ENCODE results near the gene KRT33B.

The KRT33B gene

GRCh38 chr17:41322094-41322902 is 47.3 kb downstream of the KRT33B start:
- Histone ChIP-seq H3K9me2 (replicated peaks; ENCODE audit: insufficient read depth, low read length) (no peaks in the 10 kb centered on the region), H3K27ac (ENCODE audit: low read length) (no peak overlapping the region), H3K4me1 (ENCODE audit: low read length) (no peaks in the 10 kb centered on the region), H3F3A (ENCODE audit: insufficient read depth, low read length) (no peaks in the 10 kb centered on the region), H3K4me2 (ENCODE audit: low read depth, low read length) (no peak overlapping the region), H3K79me2 (ENCODE audit: low read length) (no peaks in the 10 kb centered on the region), H3K27me3 (replicated peaks; ENCODE audit: insufficient read depth, low read length) (no peaks in the 10 kb centered on the region), H3K36me3 (replicated peaks; ENCODE audit: insufficient read depth, low read length) (no peaks in the 10 kb centered on the region), H3K9ac (ENCODE audit: low read length) (no peak overlapping the region), H2AFZ (ENCODE audit: low read length) (no peak overlapping the region), H4K20me1 (ENCODE audit: insufficient read depth, low read length) (no peaks in the 10 kb centered on the region), H3K9me3 (replicated peaks; ENCODE audit: insufficient read depth, low read length) (no peaks in the 10 kb centered on the region), H3K4me3 (ENCODE audit: low read length) (no peak overlapping the region)
- peak; percentile 58 for DNase-seq
- TF ChIP-seq CTCF (IDR thresholded peaks at IDR 0.05; ENCODE audit: low read length) (peak; percentile 71), EZH2phosphoT487 (IDR thresholded peaks at IDR 0.05; ENCODE audit: low read length) (no peak), EZH2 (optimal IDR thresholded peaks at IDR 0.05; ENCODE audit: low read depth, low read length) (no peak)

GRCh38 chr17:41318231-41318630 is 51.4 kb downstream of the KRT33B start:
- no peaks in the 10 kb centered on the region for H3K79me2 ChIP-seq (ENCODE audit: low read length)
- DNase-seq: no peak
- no peak overlapping the region for H2AFZ ChIP-seq (ENCODE audit: low read length)
- H3K27ac ChIP-seq (ENCODE audit: low read length): no peak overlapping the region
- H4K20me1 ChIP-seq (ENCODE audit: insufficient read depth, low read length): no peaks in the 10 kb centered on the region
- no peak overlapping the region for H3K4me3 ChIP-seq (ENCODE audit: low read length)
- TF ChIP-seq CTCF (IDR thresholded peaks at IDR 0.05; ENCODE audit: low read length): no peak
- no peak for TF ChIP-seq EZH2 (optimal IDR thresholded peaks at IDR 0.05; ENCODE audit: low read depth, low read length)
- TF ChIP-seq EZH2phosphoT487 (IDR thresholded peaks at IDR 0.05; ENCODE audit: low read length): no peak
- H3K4me2 ChIP-seq (ENCODE audit: low read depth, low read length): no peak overlapping the region
- no peaks in the 10 kb centered on the region for H3K27me3 ChIP-seq (replicated peaks; ENCODE audit: insufficient read depth, low read length)
- no peaks in the 10 kb centered on the region for H3F3A ChIP-seq (ENCODE audit: insufficient read depth, low read length)
- H3K9me2 ChIP-seq (replicated peaks; ENCODE audit: insufficient read depth, low read length): no peaks in the 10 kb centered on the region
- H3K9ac ChIP-seq (ENCODE audit: low read length): no peak overlapping the region
- no peaks in the 10 kb centered on the region for H3K9me3 ChIP-seq (replicated peaks; ENCODE audit: insufficient read depth, low read length)
- no peaks in the 10 kb centered on the region for H3K36me3 ChIP-seq (replicated peaks; ENCODE audit: insufficient read depth, low read length)
- H3K4me1 ChIP-seq (ENCODE audit: low read length): no peaks in the 10 kb centered on the region

GRCh38 chr17:41315814-41316445 is 53.7 kb downstream of the KRT33B start:
- Histone ChIP-seq H2AFZ (ENCODE audit: low read length) (no peak overlapping the region), H3K79me2 (ENCODE audit: low read length) (no peaks in the 10 kb centered on the region), H4K20me1 (ENCODE audit: insufficient read depth, low read length) (no peaks in the 10 kb centered on the region), H3K27me3 (replicated peaks; ENCODE audit: insufficient read depth, low read length) (no peaks in the 10 kb centered on the region), H3K9me3 (replicated peaks; ENCODE audit: insufficient read depth, low read length) (no peaks in the 10 kb centered on the region), H3K4me1 (ENCODE audit: low read length) (no peaks in the 10 kb centered on the region), H3F3A (ENCODE audit: insufficient read depth, low read length) (no peaks in the 10 kb centered on the region), H3K4me2 (ENCODE audit: low read depth, low read length) (no peak overlapping the region), H3K9me2 (replicated peaks; ENCODE audit: insufficient read depth, low read length) (no peaks in the 10 kb centered on the region), H3K36me3 (replicated peaks; ENCODE audit: insufficient read depth, low read length) (no peaks in the 10 kb centered on the region), H3K27ac (ENCODE audit: low read length) (no peak overlapping the region), H3K9ac (ENCODE audit: low read length) (no peak overlapping the region), H3K4me3 (ENCODE audit: low read length) (no peak overlapping the region)
- no peak for DNase-seq
- TF ChIP-seq CTCF (IDR thresholded peaks at IDR 0.05; ENCODE audit: low read length) (no peak), EZH2 (optimal IDR thresholded peaks at IDR 0.05; ENCODE audit: low read depth, low read length) (no peak), EZH2phosphoT487 (IDR thresholded peaks at IDR 0.05; ENCODE audit: low read length) (no peak)
